Hematopoietic multipotent progenitor cell treated with erythropoietin and hydrocortisone succinate and interleukin-3 and kit ligand, for 6 days (in vitro differentiated cells): ENCODE results near the gene RSPRY1.
"Not testable (repeated sequence)": the region's sequence is repeated elsewhere in the genome, so short reads cannot be mapped to it uniquely, and the experiment has no call there.

ENCODE experiments used
- DNase-seq: peaks from one replicate; pipeline ENCODE4 v3.0.0-alpha.2; 2015

RSPRY1 gene

GRCh38 chr16:57186872-57187854, 1.0 kb downstream of the RSPRY1 start:
- peak; percentile 50 for DNase-seq

DNA sequence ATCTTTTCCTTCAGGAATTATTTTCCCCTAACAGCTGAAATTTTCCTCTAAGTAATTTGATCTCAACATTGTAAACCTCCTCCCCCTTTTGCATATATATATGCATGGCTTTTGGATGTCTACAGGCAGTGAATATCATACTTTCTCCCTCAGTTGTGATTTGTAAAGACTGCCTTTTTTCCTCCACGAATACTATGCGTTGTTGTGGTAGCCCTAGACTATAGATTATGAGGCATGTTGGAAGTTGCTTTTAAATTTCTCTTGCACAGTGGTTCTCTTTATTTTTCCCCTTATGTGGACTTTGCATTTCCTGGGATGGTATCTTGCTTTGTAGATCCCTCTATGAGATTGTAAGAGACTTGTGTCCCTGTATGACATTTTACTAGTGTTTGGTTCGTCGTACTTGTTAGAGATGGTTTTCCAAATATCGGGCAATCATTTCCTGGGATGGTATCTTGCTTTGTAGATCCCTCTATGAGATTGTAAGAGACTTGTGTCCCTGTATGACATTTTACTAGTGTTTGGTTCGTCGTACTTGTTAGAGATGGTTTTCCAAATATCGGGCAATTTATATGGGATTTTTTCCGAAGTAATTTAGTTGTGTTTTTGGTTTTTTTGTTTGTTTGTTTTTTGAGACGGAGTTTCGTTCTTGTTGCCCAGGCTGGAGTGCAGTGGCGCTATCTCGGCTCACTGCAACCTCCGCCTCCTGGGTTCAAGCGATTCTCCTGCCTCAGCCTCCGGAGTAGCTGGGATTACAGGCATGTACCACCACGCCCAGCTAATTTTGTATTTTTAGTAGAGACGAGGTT, 2.0 kb downstream of the RSPRY1 start:
- peak; percentile 14 for DNase-seq

DNA sequence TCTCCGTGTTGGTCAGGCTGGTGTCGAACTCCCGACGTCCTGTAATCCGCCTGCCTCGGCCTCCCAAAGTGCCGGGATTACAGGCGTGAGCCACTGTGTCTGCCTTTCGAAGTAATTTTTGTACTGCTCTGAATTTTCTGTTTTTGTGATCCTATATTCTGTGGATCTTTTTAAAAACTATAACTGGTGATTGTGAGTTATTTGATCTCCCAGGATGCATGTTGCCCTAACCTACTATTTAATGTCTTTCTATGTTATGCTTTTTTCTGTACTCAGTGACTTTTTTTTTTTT, 2.5 kb downstream of the RSPRY1 start:
- no peak for DNase-seq

- DNase-seq = not testable (repeated sequence)
Observed at GRCh38 chr16:57189527-57189926, 3.4 kb downstream of the RSPRY1 start.

DNA sequence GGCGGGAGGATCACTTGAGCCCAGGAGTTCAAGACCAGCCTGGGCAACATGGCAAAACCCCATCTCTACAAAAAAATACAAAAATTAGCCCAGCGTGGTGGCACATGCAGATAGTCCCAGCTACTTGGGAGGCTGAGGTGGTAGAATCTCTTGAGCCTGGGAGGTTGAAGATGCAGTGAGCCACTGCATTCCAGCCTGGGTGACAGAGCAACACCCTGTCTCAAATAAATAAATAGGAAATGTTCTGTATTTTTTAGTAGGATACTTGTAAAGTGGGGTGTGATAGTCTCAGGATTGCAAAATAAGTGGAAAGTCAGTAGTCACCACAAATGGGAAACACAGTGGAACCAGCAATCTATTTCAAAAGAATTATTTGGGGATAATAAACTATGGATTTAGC, 4.0 kb downstream of the RSPRY1 start:
- DNase-seq = no peak

DNA sequence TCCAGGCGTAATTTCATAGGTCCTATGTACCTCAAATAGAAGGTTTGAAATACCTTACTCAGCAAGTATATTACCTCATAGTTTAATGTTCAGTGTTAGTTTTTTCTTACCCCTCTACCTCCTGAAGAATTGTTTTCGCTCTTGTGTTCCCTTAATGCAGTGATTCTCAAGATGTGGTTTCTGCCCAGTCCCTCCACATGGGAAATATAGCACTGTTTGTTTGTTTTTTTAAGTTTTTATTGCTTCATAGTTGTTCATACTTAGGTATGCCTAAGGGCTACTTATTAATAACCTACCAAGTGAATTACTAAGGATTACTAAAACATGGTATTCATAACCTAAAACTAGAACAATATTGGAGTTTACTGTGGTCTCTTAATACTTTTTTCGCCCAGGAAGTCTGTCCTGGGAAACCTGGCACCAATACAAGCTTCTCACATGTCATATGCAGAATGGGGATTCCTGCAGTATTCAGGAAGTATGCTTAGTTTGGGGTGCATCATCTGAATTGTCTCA, 5.0 kb downstream of the RSPRY1 start:
- DNase-seq = no peak

GRCh38 chr16:57192146-57192545, 6.0 kb downstream of the RSPRY1 start:
- no peak for DNase-seq

GRCh38 chr16:57192720-57193486, 6.8 kb downstream of the RSPRY1 start:
- DNase-seq = no peak

DNA sequence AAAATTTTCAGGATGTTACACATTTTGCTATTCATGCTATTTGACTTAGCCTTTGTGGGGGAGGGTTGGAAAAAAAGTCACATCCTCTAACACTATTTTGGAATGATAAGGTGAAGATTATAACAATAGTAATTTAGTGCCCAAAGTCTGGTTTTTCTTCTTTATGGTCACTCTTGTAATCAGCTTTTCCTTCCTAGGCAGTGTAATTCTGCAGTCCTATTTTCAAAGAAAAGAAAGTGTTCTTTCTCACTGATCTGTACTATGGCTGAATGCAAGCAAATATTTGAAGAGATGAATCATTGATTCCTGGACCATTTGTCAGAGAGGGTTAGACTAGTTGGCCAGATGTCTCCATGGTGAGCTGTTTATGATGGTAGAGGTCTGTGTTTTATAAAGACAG, 8.4 kb downstream of the RSPRY1 start:
- DNase-seq = no peak

GRCh38 chr16:57196286-57196685, 10.2 kb downstream of the RSPRY1 start:
- no peak for DNase-seq

DNA sequence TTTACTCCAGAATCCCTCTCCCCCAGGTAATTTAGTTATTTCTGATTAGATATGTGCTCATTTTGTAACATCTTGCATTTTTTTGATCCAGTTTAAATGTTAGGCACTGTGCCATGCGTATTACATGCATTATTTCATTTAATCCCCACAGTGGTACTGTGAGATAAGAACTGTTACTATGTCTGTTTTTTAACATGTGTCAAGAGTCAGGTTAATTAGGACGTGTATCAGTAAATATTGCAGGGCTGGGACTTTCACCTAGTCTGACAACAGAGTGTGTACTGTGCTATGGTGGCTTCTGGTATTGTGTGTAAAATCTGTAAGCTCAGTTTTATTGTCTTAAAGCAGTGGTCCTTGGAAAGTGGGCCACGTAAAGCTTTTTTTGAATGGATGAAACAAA, 10.6 kb downstream of the RSPRY1 start:
- peak; percentile 40 for DNase-seq

DNA sequence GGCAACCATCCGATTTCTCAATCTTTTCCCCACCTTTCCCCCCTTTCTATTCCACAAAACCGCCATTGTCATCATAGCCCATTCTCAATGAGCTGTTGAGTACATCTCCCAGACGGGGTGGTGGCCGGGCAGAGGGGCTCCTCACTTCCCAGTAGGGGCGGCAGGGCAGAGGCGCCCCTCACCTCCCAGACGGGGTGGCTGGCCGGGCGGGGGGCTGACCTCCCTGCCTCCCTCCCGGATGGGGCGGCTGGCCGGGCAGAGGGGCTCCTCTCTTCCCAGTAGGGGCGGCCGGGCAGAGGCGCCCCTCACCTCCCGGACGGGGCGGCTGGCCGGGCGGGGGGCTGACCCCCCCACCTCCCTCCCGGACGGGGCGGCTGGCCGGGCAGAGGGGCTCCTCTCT, 14.2 kb downstream of the RSPRY1 start:
- DNase-seq = not testable (repeated sequence)

- DNase-seq = not testable (repeated sequence)
Observed at GRCh38 chr16:57200926-57201325, 14.8 kb downstream of the RSPRY1 start.

DNA sequence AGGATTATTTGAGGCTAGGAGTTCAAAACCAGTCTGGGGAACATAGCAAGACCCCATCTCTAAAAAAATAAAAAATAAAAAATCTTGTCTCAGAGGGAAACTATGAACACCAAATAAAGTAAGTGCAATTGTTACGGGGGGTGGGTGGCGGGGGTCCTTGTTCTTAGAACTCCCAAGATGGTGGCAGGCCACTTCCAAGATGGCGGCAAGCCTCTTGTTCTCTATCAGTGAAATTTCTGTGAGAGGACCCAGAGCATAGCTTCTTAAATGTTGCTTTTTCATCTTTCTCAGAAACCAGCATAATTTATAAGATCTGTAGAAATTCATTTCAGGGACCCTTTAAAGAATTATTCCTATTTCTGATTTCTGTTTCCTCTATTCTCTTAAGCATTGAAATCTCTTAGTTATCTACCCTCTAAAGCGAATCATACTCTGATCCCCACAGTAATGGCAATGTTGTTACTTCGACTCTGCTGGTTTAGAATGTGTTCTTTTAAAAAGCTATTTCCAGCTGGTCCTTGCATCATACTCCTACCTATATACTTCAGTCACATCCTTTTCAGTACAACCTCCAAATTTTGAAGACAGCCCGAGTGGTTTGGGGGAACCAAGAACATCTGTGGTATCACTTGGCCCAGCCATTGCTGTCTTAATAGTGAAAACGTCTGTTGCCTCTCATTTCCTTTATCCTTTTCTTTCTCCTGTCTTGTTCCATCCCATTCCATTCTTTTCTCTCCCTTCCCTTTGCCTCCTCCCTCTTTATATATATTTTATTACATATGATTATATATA, 16.2 kb downstream of the RSPRY1 start:
- DNase-seq = no peak

DNA sequence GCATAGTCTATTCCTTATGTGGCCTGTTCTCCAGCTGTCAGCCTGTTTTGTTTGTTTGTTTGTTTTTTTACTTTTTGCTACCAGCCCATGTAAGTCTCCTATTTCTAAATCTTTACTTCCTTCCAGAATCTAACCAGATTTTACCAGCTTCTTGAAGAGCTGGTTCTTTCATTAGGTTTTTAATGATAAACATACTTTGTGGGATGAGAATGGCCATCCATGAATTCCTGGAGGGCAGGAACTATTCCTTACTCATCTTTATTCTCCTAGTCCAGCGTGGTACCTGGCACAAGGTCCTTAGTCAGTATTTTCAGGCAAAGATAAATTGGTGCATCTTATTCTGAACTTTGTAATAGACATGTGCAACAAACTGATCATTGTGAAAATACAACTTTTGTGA, 17.3 kb downstream of the RSPRY1 start:
- DNase-seq = no peak

DNA sequence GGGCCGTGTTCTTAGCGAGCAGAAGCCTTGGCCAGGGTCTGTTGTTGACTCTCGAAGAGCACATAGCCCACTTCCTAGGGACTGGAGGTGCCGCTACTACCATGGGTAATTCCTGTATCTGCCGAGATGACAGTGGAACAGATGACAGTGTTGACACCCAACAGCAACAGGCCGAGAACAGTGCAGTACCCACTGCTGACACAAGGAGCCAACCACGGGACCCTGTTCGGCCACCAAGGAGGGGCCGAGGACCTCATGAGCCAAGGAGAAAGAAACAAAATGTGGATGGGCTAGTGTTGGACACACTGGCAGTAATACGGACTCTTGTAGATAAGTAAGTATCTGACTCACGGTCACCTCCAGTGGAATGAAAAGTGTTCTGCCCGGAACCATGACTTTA, 18.5 kb downstream of the RSPRY1 start:
- DNase-seq = no peak

DNA sequence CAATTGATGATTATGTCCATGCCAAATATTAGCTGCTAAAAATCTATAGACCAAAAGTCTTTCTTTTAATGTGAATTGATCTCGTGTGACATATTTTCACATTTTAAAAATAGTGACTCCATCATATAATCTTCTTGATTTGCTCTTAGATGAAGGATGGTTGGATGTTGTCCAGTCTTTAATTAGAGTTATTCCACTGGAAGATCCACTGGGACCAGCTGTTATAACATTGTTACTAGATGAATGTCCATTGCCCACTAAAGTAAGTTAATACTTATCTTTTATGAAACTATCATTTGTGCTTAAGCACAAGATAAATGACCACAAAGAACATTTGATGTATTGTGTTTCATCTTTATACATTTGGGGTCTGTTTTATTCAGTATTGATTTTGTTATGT, 22.8 kb downstream of the RSPRY1 start:
- no peak for DNase-seq

DNA sequence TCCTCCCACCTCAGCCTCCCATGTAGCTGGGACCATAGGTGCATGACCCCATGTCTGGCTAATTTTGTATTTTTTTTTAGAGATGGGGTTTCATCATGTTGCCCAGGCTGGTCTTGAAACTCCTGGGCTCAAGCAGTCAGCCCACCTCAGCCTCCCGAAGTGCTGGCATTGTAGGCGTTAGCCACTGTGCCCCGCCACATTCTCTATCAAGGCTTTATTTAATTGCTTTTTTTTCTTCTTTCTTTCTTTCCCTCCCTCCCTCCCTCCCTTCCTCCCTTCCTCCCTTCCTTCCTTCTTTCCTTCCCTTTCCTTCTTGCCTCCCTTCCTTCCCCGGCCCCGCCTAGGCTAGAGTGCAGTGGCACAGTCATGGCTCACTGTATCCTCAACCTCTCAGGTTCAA, 23.7 kb downstream of the RSPRY1 start:
- DNase-seq = no peak

DNA sequence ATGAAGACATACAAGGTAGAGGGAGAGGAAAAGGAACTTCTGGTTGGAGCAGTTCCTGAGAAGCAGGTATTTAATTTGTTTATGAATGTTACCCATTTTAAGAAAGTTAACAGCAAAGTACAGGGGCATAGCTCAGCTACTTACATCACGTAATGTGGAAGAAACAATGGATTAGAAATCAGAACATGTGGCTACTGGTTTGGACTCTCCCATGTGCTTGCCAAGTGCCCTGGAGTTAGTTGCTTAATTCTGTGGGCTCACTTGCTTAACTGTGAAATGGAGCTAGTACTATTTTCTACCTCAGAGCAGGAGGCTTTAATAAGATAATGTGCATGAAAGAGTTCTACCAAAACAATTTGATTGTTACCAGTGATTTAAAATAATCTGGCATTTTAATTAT, 27.3 kb downstream of the RSPRY1 start:
- no peak for DNase-seq

- no peak for DNase-seq
Observed at GRCh38 chr16:57216968-57217367, 30.8 kb downstream of the RSPRY1 start.

DNA sequence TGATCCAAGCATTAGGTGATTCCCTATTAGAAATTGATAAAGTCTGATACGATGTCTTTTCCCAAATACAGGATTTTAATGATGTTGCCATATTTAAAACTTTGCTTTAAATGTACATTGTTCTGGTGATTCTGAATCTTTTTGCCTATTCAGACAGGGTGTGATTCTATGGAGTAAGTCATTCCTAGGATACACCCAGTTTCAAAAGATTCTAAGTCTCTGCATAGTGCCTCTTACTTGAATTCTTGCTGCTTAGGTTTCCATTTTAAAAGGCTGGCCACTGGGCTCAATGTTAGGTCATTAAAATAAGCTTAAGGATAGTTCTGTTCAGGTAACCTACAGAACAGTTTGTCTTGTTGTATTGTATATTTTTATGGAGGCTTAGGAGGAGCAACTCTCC, 36.9 kb downstream of the RSPRY1 start:
- DNase-seq = no peak

DNA sequence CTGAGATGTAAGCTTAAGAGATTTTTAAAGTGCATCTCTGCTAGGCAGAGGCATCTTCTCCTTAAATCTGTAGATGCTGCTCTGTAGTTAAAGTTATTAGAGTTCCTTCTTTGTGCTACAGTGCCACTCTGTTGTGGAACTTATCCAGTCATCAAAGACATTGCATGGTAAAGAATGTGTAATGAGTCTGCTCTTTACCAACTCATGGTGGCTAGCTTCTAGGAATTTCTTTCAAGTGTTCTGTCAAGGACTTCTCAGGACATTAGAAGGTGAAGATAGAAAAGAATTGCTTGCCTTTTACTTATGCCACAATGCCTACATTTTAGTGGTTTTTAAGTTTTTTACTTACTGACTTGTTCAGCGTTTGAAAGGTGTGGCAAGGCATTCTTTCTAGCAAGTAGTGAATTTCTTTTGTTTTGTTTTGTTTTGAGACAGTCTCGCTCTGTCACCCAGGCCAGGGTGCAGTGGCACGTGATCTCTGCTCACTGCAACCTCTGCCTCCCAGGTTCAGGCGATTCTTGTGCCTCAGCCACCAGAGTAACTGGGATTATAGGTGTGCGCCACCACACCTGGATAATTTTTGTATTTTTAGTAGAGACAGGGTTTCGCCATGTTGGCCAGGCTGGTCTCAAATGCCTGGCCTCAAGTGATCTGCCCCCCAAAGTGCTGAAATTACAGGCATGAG, 38.7 kb downstream of the RSPRY1 start:
- no peak for DNase-seq
